Activated gamma-delta T cell (primary cell): Measurements from ENCODE around the gene EVC2.

Experiments
- DNase-seq: peaks from one replicate; lab custom pipeline; 2025; lab: John Stamatoyannopoulos, UW

Gene EVC2

GRCh38 chr4:5566991-5567390 lies 141.4 kb downstream of the EVC2 start:
- no peak for DNase-seq

- DNase-seq, result no peak
These were observed 141.8 kb downstream of the EVC2 start for GRCh38 chr4:5566526-5566925.

- DNase-seq, result no peak
These were observed 144.5 kb downstream of the EVC2 start for GRCh38 chr4:5563856-5564255.

- DNase-seq, result no peak
These were observed 145.9 kb downstream of the EVC2 start for GRCh38 chr4:5562476-5562875.

GRCh38 chr4:5561286-5561685 lies 147.1 kb downstream of the EVC2 start:
- DNase-seq, result no peak

- DNase-seq, result no peak
These were observed 149.9 kb downstream of the EVC2 start for GRCh38 chr4:5558502-5558901.

- no peak for DNase-seq
These were observed 154.0 kb downstream of the EVC2 start for GRCh38 chr4:5554376-5554775.

- no peak for DNase-seq
These were observed 154.6 kb downstream of the EVC2 start for GRCh38 chr4:5553801-5554200.

- no peak for DNase-seq
These were observed 155.9 kb downstream of the EVC2 start for GRCh38 chr4:5552451-5552850.

- no peak for DNase-seq
These were observed 160.6 kb downstream of the EVC2 start for GRCh38 chr4:5547651-5548249.

GRCh38 chr4:5545271-5545670 lies 163.1 kb downstream of the EVC2 start:
- no peak for DNase-seq

GRCh38 chr4:5544762-5545161 lies 163.6 kb downstream of the EVC2 start:
- no peak for DNase-seq

- no peak for DNase-seq
These were observed 164.7 kb downstream of the EVC2 start for GRCh38 chr4:5543681-5544080.

GRCh38 chr4:5541169-5541568 lies 167.2 kb downstream of the EVC2 start:
- no peak for DNase-seq

- no peak for DNase-seq
These were observed 168.8 kb downstream of the EVC2 start for GRCh38 chr4:5539584-5539983.

GRCh38 chr4:5532100-5532499 lies 176.3 kb downstream of the EVC2 start:
- DNase-seq, result no peak

- DNase-seq, result no peak
These were observed 180.3 kb downstream of the EVC2 start for GRCh38 chr4:5528031-5528436.

GRCh38 chr4:5527211-5527610 lies 181.1 kb downstream of the EVC2 start:
- no peak for DNase-seq

- no peak for DNase-seq
These were observed 182.1 kb downstream of the EVC2 start for GRCh38 chr4:5526080-5526846.

- DNase-seq, result no peak
These were observed 183.7 kb downstream of the EVC2 start for GRCh38 chr4:5524446-5525299.

- no peak for DNase-seq
These were observed 191.0 kb downstream of the EVC2 start for GRCh38 chr4:5517372-5517771.

- DNase-seq, result no peak
These were observed 192.7 kb downstream of the EVC2 start for GRCh38 chr4:5515646-5516045.
